Measurements from ENCODE around the gene RGS18. TPM values are rescaled to one million over a fixed set of nuclear protein-coding genes. Genes with fewer than 3 reads are reported as not detected.
"Not testable (repeated sequence)": the region's sequence is repeated elsewhere in the genome, so short reads cannot be mapped to it uniquely, and the experiment has no call there.

RGS18 gene
- total and polyA plus RNA-seq, 9 donors: 0.42 to 2.5 (median 0.95) TPM

DNA sequence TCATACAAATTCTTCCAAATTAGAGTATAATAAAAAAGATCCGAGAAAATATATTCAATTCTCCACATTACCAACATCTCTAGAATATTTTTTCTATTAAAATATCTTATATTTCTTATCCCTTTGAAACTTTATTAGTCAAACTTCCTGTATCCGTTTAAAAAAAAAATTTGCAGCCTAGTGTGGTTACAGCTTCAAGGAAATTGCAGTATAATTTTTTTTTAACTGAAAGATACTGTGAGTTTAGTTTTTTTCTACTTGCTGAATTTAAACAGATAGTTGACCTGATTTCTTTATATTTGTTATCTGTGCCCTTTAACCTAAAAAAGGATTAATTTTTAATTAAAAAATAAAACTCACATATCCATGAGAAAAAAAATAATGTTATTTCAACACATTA lies 1.5 kb downstream of the RGS18 start:
- Histone ChIP-seq H3K36me3 (no peaks in the 10 kb centered on the region), H3K27ac (no peak overlapping the region), H3K27me3 (no peaks in the 10 kb centered on the region), H3K4me3 (no peak overlapping the region), H3K4me1 (ENCODE audit: insufficient read depth) (no peaks in the 10 kb centered on the region), H3K9me3 (no peaks in the 10 kb centered on the region)
- no peak for DNase-seq
- intact Hi-C loops (cut with DNase I): no loop called here
- TF ChIP-seq, protein P1, sequence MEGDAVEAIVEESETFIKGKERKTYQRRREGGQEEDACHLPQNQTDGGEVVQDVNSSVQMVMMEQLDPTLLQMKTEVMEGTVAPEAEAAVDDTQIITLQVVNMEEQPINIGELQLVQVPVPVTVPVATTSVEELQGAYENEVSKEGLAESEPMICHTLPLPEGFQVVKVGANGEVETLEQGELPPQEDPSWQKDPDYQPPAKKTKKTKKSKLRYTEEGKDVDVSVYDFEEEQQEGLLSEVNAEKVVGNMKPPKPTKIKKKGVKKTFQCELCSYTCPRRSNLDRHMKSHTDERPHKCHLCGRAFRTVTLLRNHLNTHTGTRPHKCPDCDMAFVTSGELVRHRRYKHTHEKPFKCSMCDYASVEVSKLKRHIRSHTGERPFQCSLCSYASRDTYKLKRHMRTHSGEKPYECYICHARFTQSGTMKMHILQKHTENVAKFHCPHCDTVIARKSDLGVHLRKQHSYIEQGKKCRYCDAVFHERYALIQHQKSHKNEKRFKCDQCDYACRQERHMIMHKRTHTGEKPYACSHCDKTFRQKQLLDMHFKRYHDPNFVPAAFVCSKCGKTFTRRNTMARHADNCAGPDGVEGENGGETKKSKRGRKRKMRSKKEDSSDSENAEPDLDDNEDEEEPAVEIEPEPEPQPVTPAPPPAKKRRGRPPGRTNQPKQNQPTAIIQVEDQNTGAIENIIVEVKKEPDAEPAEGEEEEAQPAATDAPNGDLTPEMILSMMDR (IDR thresholded peaks at IDR 0.05): no peak
- TF ChIP-seq POLR2A (IDR thresholded peaks at IDR 0.05) (no peak), EP300 (IDR thresholded peaks at IDR 0.05) (no peak)
- WGBS, 3 donors: 69 to 70% (median 69%) methylated on average over 2 of the region's 2 CpGs

DNA sequence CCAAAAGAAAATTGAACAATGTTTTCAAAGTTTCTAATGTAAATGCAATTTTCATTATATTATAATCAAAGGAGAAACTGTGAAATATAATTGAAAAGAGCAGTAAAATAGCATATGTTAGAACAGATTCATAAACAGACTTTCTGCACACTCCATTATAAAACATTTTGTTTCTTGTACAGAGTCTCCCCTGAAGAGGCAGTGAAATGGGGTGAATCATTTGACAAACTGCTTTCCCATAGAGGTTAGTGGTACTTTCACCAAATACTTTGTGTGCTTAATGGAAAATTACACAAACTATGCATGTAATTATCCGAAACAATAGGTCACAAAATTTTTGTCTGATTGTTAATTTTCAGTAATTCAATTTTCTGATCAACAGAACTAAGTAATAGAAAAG lies 1.9 kb downstream of the RGS18 start:
- TF ChIP-seq, protein P1 (IDR thresholded peaks at IDR 0.05): no peak
- Histone ChIP-seq H3K27me3 (no peaks in the 10 kb centered on the region), H3K4me1 (ENCODE audit: insufficient read depth) (no peaks in the 10 kb centered on the region), H3K27ac (no peak overlapping the region), H3K9me3 (no peaks in the 10 kb centered on the region), H3K4me3 (no peak overlapping the region), H3K36me3 (no peaks in the 10 kb centered on the region)
- DNase-seq: no peak
- 93 to 98% (median 95%) methylated on average over 1 of the region's 1 CpG for WGBS, 3 donors
- intact Hi-C loops (cut with DNase I): no loop called here

DNA sequence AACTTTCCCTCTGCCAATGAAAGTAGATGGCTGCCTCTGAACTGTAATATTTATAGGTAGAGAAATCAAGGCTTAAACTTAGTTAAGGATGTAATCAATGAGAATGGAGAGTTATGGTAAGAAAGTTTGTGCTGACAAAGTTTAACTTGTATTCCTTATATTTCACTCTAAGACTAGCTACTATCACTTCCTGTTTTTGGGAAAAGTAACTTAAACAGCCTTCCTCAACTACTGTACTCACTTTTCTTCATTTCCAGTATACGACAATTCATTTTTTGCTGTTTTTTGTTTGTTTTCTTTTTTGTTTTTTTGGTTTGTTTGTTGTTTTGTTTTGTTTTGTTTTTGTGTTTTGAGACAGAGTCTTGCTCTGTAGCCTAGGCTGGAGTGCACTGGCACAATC lies 3.7 kb downstream of the RGS18 start:
- DNase-seq: no peak
- Histone ChIP-seq H3K27me3 (no peaks in the 10 kb centered on the region), H3K4me3 (no peak overlapping the region), H3K36me3 (no peaks in the 10 kb centered on the region), H3K9me3 (no peaks in the 10 kb centered on the region), H3K4me1 (ENCODE audit: insufficient read depth) (no peaks in the 10 kb centered on the region), H3K27ac (no peak overlapping the region)
- WGBS, 3 donors: 94 to 98% (median 96%) methylated on average over 1 of the region's 1 CpG
- no peak for TF ChIP-seq EP300 (IDR thresholded peaks at IDR 0.05)
- TF ChIP-seq, protein P1 (IDR thresholded peaks at IDR 0.05): no peak
- TF ChIP-seq POLR2A (IDR thresholded peaks at IDR 0.05): no peak
- intact Hi-C loops (cut with DNase I): no loop called here

DNA sequence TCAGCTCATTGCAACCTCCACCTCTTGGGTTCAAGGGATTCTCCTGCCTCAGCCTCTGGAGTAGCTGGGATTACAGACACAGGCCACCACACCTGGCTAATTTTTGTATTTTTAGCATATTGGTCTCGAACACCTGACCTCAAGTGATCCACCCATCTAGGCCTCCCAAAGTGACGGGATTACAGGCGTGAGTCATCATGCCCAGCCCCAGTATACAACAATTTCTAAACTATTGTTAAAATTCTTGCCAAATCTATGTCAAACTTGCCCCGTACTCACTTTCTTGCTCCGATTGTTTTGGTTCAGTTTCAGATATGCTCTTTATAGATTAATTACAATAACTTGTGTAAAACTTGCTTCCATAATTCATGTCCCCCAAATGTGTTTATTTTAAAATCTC lies 4.1 kb downstream of the RGS18 start:
- intact Hi-C loops (cut with DNase I): no loop called here
- 90 to 93% (median 91%) methylated on average over 5 of the region's 5 CpGs for WGBS, 3 donors
- Histone ChIP-seq H3K36me3 (no peaks in the 10 kb centered on the region), H3K27me3 (no peaks in the 10 kb centered on the region), H3K4me3 (no peak overlapping the region), H3K9me3 (no peaks in the 10 kb centered on the region), H3K27ac (no peak overlapping the region), H3K4me1 (ENCODE audit: insufficient read depth) (no peaks in the 10 kb centered on the region)
- TF ChIP-seq, protein P1 (IDR thresholded peaks at IDR 0.05): no peak
- TF ChIP-seq POLR2A (IDR thresholded peaks at IDR 0.05) (no peak), EP300 (IDR thresholded peaks at IDR 0.05) (no peak)
- DNase-seq: no peak

DNA sequence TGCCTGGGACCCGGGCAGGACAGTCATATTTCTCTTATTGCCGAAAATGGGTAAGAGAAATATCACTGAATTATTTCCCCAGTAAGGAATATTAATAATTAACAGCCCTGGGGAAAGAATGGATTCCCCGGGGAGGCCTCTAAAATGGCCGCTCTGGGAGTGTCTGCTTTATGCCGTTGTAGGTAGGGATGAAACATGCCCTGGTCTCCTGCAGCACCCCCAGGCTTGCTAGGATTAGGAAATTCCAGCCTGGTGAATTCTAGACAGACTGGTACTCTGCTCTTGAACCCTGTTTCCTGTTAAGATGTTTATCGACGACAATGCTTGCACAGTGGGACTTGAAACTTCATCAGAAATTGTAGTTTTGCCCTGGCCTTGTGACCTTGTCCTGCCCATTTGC lies 6.7 kb downstream of the RGS18 start:
- H3K4me1 ChIP-seq (ENCODE audit: insufficient read depth); H3K27ac ChIP-seq; intact Hi-C loops (cut with DNase I); H3K9me3 ChIP-seq; H3K4me3 ChIP-seq; H3K36me3 ChIP-seq; DNase-seq; H3K27me3 ChIP-seq: not testable (repeated sequence)
- WGBS, 3 donors: 82 to 96% (median 94%) methylated on average over 7 of the region's 7 CpGs
